Epithelial cell of prostate (primary cell): ENCODE data around the gene HPSE.

Source experiments
- DNase-seq: peaks from one replicate; pipeline ENCODE4 v3.0.0-alpha.2; 2011; ENCODE audit warnings: low read depth, low spot score
- H3K27ac ChIP-seq: fragments of 450-650 bp; 2 replicates; pipeline ENCODE4 v1.5.1; 2017; ENCODE audit warnings: mild to moderate bottlenecking

HPSE gene

DNA sequence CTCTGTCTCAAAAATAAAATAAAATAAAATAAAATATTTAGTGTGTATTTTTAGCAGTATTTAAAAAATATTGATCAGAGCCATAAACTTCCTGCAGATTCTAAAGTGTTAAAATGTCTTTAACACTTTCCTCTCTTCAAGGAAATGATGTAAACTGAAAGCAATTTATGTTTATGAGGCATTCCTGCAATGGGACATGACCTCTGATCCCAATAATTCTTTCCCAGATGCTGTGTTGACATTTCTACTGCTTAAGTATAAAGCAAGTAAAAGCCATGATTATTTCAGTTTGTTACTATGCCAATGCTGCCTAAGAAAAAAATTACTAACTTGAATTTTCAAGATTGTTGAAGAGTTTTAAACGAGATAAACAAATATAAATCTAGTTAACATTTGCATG, 79.1 kb downstream of the HPSE start:
- peak overlapping the region; percentile 77 for H3K27ac ChIP-seq
- no peak for DNase-seq

DNA sequence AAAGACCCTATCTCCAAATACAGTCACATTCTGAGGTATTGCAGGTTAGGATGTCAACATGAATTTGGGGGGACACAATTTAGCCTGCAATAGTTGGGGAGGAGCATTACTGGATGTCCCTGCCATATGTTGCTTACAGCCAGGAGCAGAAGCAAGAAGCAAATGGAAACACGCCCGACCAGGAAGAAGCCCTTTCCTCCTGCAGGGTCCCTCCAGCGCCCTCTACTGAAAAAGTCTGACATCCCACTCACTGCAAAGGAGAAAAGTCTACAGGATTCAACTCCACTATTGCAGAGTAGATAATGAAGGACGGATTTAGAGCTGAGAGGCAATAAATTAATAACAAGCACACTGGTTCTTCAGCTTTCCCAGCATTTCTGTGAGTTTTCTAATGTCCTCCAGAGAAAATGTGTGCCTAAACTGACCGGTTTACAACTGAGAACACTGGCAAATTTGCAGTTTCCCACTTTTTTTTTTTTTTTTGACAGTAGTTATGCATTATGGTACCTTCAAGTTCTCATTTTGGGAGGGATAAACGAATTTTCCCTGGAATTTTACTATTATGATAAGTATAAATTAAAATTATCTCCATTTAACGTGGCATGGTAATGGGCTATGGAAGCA, 81.8 kb downstream of the HPSE start:
- peak; percentile 24 for DNase-seq
- H3K27ac ChIP-seq: peak overlapping the region; percentile 3

DNA sequence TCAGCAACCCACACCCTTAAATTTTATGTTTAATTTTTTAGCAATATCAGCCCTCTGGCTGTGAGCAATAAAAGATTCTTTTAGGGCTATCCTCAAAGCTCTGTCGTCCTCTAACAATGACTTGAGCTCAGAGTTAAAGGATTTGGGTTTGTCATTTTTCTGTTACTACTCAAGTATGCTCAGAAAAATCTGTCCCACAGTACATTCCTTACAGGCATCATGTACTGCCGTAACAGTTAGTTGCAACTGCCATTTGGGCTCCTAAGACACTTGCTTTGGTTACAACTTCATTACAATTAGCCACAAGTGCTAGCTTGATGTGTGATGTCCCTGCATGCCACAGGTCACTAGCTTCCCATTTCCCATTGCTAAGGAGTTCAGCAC, 83.2 kb downstream of the HPSE start:
- DNase-seq: no peak
- no peak overlapping the region for H3K27ac ChIP-seq

DNA sequence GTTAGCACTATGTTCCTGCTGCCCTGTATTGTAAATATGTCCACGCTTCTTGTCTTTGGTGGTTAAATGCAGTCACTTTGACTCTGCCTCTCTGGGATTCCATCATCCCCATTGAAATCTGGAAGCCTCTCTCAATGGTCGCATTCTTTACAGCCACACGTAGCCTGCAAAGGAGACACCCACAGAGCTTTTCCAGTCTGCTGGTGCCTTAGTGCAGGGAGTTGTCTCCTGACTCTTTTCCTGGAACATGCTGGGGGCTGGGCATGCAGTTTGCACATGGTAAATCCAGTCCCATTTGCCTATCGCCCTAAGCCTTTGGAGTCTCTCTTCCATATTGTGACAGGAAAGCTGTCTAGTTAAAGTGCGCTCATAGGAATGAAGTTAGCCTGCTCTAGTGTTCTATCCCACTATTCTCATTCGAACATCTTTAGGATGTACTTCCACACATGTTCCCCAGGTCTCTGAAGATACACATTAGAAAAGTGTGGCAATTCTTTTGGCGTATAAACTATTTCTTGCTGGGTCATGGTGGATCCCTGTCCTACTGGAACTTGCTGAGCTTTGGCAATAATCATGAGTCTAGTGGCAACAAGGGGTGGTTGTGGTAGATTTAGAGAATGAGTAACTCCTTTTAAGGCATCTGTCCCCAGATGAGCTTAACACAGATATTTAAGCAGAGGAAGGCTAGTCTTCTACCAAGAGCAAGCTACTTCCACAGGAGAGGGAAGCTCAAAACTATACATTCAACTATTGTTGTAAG, 83.8 kb downstream of the HPSE start:
- no peak overlapping the region for H3K27ac ChIP-seq
- no peak for DNase-seq

DNA sequence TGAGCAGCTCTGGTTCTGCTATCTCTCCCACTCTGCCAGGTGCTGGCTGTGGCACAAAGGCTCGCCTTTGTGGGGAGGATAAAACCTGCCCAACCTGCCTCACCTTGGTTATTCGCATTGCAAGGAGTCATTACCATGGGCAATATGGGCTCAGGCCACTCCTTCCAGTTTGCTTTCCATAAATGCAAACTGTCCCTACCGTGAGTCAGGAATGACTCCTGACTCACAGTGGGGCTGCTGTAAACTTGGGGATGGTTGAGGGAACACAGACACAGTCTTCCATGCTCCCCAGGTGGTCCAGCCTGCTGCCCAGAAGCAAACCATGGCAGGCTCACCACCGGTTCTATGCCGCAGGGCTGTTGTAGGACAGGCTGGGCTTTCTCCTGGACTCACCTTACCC, 86.2 kb downstream of the HPSE start:
- H3K27ac ChIP-seq: peak overlapping the region; percentile 20
- peak; percentile 45 for DNase-seq

DNA sequence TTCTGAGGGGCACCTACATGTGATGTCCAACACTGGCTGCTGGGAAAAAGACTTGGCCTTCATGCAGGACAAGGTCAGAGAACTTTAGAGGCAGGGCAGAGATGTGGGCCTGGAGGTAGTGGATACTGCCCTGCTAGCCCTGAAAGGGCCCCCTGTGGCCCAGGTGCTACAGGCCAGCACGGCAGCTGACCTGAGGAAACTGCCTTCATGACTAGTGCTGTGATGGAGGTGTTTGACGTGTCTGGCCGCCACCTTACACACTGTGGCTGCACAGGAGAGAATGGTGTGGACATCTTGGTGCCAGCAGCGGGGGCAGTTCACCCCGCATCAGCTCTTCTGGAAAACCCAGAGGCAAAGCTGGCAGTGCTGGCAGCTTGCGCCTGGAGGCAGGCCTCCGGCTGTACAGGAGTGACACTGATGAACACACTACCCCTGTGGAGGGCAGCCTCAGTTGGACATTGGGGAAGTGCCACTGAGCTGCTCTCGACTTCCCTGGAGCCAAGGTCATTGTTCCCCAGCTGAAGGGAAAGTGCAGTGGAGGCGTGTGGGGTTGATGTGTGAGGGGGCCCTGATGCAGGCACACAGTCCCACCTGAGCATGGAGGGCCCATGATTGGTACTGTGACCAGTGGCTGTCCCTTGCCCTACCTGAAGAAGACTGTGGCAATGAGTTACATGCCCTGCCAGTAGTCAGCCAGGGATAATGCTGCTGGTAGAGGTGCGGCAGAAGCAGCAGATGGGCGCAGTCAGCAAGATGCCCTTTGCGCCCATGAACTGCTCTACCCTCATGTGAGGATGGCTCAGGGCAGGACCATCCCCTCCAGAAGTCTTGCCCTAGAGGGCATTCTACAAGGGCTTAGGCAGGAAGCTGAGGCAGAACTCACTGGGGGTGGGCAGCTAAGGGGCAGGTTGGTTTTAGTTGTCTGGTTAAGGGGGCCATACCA, 87.0 kb downstream of the HPSE start:
- no peak for DNase-seq
- peak overlapping the region; percentile 20 for H3K27ac ChIP-seq
